Peyer's patch (tissue), 4 donors: Measurements from ENCODE around the gene PCYOX1L.

ENCODE experiments used
- CTCF ChIP-seq, 6 experiments: fragments of 450-650 bp in 4 of 6; fragments of 200-600 bp in 2 of 6; sonication (generic) in 1 of 6; IDR thresholded peaks; one replicate each; pipeline ENCODE4 v1.5.1; 2017 to 2019; ENCODE audit warnings: antibody characterized with exemption in 6 of 6, mild to moderate bottlenecking in 3 of 6, moderate library complexity in 1 of 6
- POLR2A ChIP-seq, 2 donors: fragments of 450-650 bp; IDR thresholded peaks; one replicate each; pipeline ENCODE4 v1.5.1; 2017; ENCODE audit warnings: antibody characterized with exemption in 2 of 2, mild to moderate bottlenecking in 2 of 2, moderate library complexity in 2 of 2

GRCh38 chr5:149399775-149400174 is 41.9 kb downstream of the PCYOX1L start:
- TF ChIP-seq CTCF (IDR thresholded peaks at IDR 0.05) (no peak), POLR2A (IDR thresholded peaks at IDR 0.05) (no peak)
